ENCODE data around the gene CEP192.
"Not testable (repeated sequence)": the region's sequence is repeated elsewhere in the genome, so short reads cannot be mapped to it uniquely, and the experiment has no call there.

CEP192 gene

DNA sequence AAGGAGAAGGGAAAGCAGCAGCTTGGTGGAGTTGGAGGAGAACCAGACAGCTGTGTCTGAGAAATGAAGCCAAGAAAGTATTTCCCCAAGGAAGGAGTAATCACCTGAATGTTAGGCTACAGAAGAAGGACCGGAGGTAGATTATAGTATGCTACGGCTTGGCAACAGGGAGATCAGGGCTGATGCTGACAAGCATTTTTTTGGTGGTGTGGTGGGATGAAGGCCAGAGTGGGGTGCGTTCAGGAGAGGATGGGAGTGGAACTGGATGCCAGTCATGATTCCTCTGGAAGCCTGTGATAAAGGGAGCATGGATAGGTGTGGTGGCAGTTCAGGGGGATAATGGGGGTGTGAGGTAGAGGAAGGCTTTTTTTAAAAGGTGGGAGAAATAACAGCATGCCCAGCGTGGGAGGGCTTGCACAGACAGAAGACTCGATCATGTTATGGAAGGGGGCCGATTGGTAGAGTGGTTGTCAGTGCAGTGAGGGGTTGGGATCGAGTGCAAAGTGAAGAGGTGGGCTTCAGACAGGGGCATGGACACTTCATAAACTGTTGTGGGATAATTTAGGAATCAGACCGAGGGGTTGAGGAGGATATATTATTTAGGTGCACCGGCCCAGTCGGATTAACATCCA, 5.6 kb downstream of the CEP192 start:
- TF ChIP-seq, protein P1, sequence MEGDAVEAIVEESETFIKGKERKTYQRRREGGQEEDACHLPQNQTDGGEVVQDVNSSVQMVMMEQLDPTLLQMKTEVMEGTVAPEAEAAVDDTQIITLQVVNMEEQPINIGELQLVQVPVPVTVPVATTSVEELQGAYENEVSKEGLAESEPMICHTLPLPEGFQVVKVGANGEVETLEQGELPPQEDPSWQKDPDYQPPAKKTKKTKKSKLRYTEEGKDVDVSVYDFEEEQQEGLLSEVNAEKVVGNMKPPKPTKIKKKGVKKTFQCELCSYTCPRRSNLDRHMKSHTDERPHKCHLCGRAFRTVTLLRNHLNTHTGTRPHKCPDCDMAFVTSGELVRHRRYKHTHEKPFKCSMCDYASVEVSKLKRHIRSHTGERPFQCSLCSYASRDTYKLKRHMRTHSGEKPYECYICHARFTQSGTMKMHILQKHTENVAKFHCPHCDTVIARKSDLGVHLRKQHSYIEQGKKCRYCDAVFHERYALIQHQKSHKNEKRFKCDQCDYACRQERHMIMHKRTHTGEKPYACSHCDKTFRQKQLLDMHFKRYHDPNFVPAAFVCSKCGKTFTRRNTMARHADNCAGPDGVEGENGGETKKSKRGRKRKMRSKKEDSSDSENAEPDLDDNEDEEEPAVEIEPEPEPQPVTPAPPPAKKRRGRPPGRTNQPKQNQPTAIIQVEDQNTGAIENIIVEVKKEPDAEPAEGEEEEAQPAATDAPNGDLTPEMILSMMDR (IDR thresholded peaks at IDR 0.05; ENCODE audit: control extremely low read depth, extremely low read depth, low read depth, missing control alignments) = no peak
- no peak for DNase-seq (ENCODE audit: extremely low spot score)
- POLR2A ChIA-PET = no interaction called here
- CTCF ChIA-PET = interaction anchor here (0.8 to 1.8 kb wide), 3 partner anchors 10 to 21 kb away, joined by 4 to 6 read pairs (median 4); no protein-coding TSS in a partner anchor

DNA sequence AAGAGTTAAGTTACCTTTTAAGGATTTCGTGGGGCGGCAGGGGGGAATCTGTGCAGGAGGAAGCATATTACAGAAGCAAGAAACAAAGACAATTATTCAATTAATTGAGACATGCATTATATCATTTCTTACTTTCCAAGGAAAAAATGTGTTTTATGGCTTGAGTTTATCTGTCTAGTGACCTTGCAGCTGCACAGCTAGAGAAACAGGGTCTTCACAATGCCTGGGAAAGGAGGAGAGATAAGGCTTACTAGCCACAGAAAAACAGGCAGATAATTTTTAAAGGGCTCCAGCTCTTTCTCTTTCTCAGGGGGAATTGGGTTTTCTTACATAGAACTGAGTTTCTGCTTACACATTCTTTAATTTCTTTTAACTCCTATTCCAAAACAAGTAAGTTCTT, 6.2 kb downstream of the CEP192 start:
- POLR2A ChIA-PET; DNase-seq (ENCODE audit: extremely low spot score): not testable (repeated sequence)
- CTCF ChIA-PET = interaction anchor here (1.1 to 1.8 kb wide), 2 partner anchors 9 to 11 kb away, joined by 4 to 6 read pairs; no protein-coding TSS in a partner anchor

DNA sequence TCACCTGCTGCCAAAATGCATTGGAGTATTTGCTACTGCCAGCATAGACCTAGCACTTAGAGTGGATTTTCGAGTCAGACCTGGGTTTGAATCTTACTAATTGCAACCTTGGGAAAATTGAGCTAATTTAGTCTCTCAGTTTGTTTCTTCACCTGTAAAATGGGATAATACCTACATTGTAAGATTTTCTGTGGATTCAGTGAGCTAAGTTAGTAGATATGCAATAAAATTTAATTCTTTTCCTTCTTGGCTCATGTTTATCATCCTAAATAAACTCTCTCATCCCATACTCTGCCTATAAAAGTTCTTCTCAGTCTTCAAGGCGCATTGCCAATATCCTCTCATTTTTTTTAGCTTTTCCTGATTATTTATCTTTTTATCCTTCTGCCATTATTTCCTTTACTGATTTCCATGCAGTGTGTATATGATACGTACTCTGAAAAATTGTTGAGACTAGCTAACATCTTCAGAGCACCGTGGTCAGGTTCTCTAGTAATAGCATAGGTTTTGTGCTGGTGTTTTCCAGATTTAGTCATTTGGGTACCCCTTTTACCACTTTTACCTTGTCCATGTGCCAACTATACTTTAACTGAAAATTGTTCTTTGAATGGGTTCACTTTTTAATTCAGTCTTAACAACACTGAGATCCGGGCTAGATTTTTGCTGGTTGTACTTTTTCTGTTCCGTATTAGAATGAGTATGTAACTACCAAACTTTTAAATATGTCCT, 7.3 kb downstream of the CEP192 start:
- TF ChIP-seq, protein P1 (IDR thresholded peaks at IDR 0.05; ENCODE audit: control extremely low read depth, extremely low read depth, low read depth, missing control alignments) = no peak
- ChIA-PET POLR2A (interaction anchor here (0.6 kb wide), 2 partner anchors 123 to 609 kb away, joined by 3 to 4 read pairs; no protein-coding TSS in a partner anchor), CTCF (interaction anchor here (1.1 to 1.5 kb wide), 2 partner anchors 9 to 10 kb away, joined by 4 to 6 read pairs; no protein-coding TSS in a partner anchor)
- DNase-seq (ENCODE audit: extremely low spot score) = no peak

DNA sequence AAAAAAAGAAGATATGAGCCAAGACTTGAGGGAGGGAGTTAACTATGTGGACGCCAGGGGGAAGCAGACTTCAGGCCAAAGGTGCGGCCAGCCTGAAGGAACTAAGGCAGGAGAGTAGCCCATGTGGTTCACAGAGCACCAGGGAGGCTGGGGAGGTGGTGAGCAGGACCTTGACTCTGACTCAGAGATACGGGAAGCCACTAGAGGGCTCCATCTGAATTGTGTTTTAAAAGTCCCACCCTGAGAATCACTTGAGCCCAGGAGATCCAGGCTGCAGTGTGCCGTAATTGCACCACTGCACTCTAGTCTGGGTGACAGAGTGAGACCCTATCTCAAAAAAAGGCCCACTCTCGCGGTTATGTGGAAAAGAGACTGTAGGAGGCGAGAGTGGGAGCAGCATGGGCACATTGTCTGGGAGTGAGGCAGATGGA, 12.3 kb downstream of the CEP192 start:
- DNase-seq (ENCODE audit: extremely low spot score) = peak; percentile 32
- ChIA-PET CTCF (interaction anchor here (1.1 to 1.9 kb wide), 3 partner anchors 10 to 156 kb away, joined by 5 to 6 read pairs (median 5); no protein-coding TSS in a partner anchor), POLR2A (no interaction called here)
- TF ChIP-seq, protein P1 (IDR thresholded peaks at IDR 0.05; ENCODE audit: control extremely low read depth, extremely low read depth, low read depth, missing control alignments) = peak; percentile 50

DNA sequence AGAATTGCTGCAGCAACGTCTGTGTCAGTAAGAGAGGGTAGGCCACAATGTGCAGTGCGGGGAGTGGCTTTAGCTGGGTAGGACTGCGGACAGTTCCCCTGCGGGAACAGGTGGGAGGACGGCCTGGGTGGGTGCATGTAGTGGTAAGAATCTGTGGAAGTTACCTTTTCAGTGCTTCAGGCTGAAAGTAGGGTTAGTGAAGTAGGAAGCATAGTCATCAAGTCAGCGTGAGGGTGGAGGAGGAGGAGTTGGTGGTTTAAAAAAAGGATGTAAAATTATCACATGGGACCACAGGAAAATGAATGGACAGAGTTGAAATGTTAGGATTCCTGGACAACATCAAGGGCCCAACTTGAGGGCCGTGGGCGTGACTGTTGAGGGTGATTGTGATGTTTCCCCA, 13.2 kb downstream of the CEP192 start:
- POLR2A ChIA-PET = no interaction called here
- CTCF ChIA-PET = interaction anchor here (0.8 to 1.9 kb wide), 7 partner anchors 9 to 155 kb away, joined by 3 to 6 read pairs (median 3); partner anchors contain the start of gene CEP192
- DNase-seq (ENCODE audit: extremely low spot score) = no peak
- TF ChIP-seq, protein P1 (IDR thresholded peaks at IDR 0.05; ENCODE audit: control extremely low read depth, extremely low read depth, low read depth, missing control alignments) = no peak

DNA sequence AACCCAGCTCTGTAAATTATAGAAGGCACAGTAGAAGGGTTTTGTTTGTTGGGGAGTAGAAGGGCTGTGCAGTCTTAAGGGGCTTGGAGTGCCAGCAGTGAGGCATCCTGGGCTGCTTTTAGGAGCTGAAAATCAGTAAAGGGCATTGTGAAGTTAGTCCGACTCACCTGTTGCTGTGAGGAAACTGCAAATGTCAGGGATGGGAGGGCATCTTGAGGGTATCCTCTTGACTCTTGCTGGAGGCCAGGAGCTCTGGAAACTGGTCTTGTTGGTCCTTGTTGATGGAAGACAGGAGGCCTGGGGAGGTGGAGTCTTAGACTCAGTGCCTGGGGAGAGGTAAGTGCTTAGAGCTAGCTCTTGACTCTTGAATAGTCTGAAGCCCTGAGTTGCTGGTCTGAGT, 14.1 kb downstream of the CEP192 start:
- POLR2A ChIA-PET = no interaction called here
- CTCF ChIA-PET = interaction anchor here (0.8 to 1.9 kb wide), 5 partner anchors 10 to 58 kb away, joined by 3 to 5 read pairs (median 3); partner anchors contain the start of gene CEP192
- TF ChIP-seq, protein P1 (IDR thresholded peaks at IDR 0.05; ENCODE audit: control extremely low read depth, extremely low read depth, low read depth, missing control alignments) = no peak
- DNase-seq (ENCODE audit: extremely low spot score) = no peak
